Measurements from ENCODE around the gene BAG1.
A peak's percentile ranks its signal among the peaks of the same experiment; 100 is the strongest.

BAG1 gene

GRCh38 chr9:33273972-33274328 is 9.4 kb upstream of the BAG1 start:
- no peak for DNase-seq (ENCODE audit: low read depth)

- DNase-seq (ENCODE audit: low read depth): no peak
Observed at GRCh38 chr9:33273266-33273971, 8.9 kb upstream of the BAG1 start.

GRCh38 chr9:33272061-33272460 is 7.6 kb upstream of the BAG1 start:
- DNase-seq (ENCODE audit: low read depth): no peak

- DNase-seq (ENCODE audit: low read depth): no peak
Observed at GRCh38 chr9:33270146-33270545, 5.6 kb upstream of the BAG1 start.

GRCh38 chr9:33267151-33267767 is 2.8 kb upstream of the BAG1 start:
- no peak for DNase-seq (ENCODE audit: low read depth)

GRCh38 chr9:33265211-33265865 is 830 bp upstream of the BAG1 start:
- DNase-seq (ENCODE audit: low read depth): no peak

GRCh38 chr9:33264003-33264472 is 470 bp downstream of the BAG1 start:
- peak; percentile 10 for DNase-seq (ENCODE audit: low read depth)

- DNase-seq (ENCODE audit: low read depth): peak; percentile 18
Observed at GRCh38 chr9:33263131-33264002, 1.1 kb downstream of the BAG1 start.

GRCh38 chr9:33260372-33260771 is 4.1 kb downstream of the BAG1 start:
- DNase-seq (ENCODE audit: low read depth): no peak

GRCh38 chr9:33257276-33257675 is 7.2 kb downstream of the BAG1 start:
- no peak for DNase-seq (ENCODE audit: low read depth)

GRCh38 chr9:33256236-33256635 is 8.3 kb downstream of the BAG1 start:
- no peak for DNase-seq (ENCODE audit: low read depth)

- no peak for DNase-seq (ENCODE audit: low read depth)
Observed at GRCh38 chr9:33255471-33255870, 9.0 kb downstream of the BAG1 start.

- DNase-seq (ENCODE audit: low read depth): no peak
Observed at GRCh38 chr9:33255014-33255413, 9.5 kb downstream of the BAG1 start.

- no peak for DNase-seq (ENCODE audit: low read depth)
Observed at GRCh38 chr9:33254211-33254610, 10.3 kb downstream of the BAG1 start.

GRCh38 chr9:33250458-33250995 is 14.0 kb downstream of the BAG1 start:
- peak; percentile 59 for DNase-seq (ENCODE audit: low read depth)

- no peak for DNase-seq (ENCODE audit: low read depth)
Observed at GRCh38 chr9:33249983-33250382, 14.5 kb downstream of the BAG1 start.

- no peak for DNase-seq (ENCODE audit: low read depth)
Observed at GRCh38 chr9:33249087-33249658, 15.3 kb downstream of the BAG1 start.

GRCh38 chr9:33248606-33249005 is 15.9 kb downstream of the BAG1 start:
- no peak for DNase-seq (ENCODE audit: low read depth)

- no peak for DNase-seq (ENCODE audit: low read depth)
Observed at GRCh38 chr9:33246269-33246860, 18.1 kb downstream of the BAG1 start.

GRCh38 chr9:33245341-33245740 is 19.2 kb downstream of the BAG1 start:
- no peak for DNase-seq (ENCODE audit: low read depth)

- no peak for DNase-seq (ENCODE audit: low read depth)
Observed at GRCh38 chr9:33244137-33244784, 20.2 kb downstream of the BAG1 start.
